SW 1271 (cell line): ENCODE results near the gene ANKS1B.
"Not testable (repeated sequence)": the region's sequence is repeated elsewhere in the genome, so short reads cannot be mapped to it uniquely, and the experiment has no call there.

ENCODE experiments used
- DNase-seq, 2 experiments: peaks; one replicate each; lab custom pipeline; 2025; lab: John Stamatoyannopoulos, UW

The ANKS1B gene

GRCh38 chr12:98869886-98870503 is 1114.7 kb downstream of the ANKS1B start:
- no peak for DNase-seq

DNA sequence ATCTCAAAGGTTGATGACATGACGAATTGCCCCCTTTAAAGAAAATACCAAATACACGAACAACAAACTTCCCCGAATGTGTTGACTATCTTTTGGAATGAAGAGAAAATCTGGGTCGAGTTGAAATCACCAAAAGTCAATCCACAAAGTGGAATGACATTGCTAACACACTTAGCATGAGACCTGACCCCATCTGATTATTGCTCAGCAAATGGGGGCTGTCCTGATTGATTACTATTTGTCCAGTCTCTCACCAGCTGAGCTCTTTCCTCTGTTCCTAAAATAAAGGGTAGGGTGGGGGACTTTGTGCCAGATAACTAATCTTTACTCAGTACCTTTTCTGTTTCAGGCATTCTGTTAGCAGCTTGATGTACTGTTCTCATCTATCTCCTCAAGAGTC is 1116.2 kb downstream of the ANKS1B start:
- no peak for DNase-seq

- DNase-seq: no peak
Observed at GRCh38 chr12:98868076-98868475, 1116.7 kb downstream of the ANKS1B start.

DNA sequence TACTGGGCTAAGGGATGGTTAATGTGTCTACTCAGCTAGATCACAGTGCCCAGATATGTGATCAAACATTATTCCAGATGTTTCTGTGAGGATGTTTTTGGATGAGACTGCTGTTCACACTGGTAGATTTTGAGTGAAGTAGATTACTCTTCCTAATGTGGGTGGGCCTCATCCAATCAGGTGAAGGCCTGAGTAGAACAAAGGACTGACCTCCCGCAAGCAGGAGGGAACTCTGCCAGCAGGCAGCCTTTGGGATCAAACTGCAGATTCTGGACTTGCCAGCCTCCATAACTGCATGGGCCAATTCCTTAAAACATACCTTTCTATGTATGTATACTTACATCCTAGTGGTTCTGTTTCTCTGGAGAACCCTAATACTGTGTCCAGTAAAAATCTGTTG is 1120.4 kb downstream of the ANKS1B start:
- DNase-seq: no peak

DNA sequence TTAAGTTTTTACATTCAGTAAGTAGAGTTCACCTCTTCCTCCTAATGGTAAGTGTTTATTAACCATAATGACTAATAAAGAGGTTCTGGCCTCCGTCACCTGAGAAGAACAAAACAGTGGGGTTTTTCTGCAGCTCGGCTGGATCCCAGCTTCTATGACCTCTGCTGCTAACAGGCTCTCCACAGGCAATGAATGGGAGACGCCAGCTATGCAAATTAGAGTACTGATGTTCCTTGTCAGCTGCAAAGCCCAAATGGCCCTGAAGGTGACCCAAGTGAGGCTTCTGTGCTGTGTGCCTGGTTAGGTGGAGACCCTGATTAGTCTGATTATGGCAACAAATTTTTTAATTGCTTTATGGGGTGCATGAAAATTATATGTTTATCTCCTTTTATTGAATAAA is 1121.6 kb downstream of the ANKS1B start:
- DNase-seq: no peak

GRCh38 chr12:98861251-98861650 is 1123.5 kb downstream of the ANKS1B start:
- no peak for DNase-seq

GRCh38 chr12:98856897-98857540 is 1127.7 kb downstream of the ANKS1B start:
- no peak for DNase-seq

- DNase-seq: no peak
Observed at GRCh38 chr12:98852181-98852580, 1132.6 kb downstream of the ANKS1B start.

DNA sequence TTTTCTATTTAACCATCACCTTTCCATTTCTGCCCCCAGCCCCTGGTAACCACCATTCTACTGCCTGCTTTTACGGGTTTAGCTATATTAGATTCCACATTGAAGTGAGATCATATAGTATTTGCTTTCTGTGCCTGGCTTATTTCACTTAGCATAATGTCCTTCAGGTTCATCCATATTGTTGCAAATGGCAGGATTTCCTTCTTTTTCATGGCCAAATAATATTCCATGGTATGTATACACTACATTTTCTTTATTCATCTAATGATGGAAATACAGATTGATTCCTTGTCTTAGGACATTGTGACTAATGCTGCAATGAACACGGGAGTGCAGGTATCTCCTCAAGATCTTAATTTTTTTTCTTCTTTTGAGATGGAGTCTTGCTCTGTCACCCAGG is 1137.5 kb downstream of the ANKS1B start:
- DNase-seq: no peak

GRCh38 chr12:98845957-98846356 is 1138.8 kb downstream of the ANKS1B start:
- no peak for DNase-seq

DNA sequence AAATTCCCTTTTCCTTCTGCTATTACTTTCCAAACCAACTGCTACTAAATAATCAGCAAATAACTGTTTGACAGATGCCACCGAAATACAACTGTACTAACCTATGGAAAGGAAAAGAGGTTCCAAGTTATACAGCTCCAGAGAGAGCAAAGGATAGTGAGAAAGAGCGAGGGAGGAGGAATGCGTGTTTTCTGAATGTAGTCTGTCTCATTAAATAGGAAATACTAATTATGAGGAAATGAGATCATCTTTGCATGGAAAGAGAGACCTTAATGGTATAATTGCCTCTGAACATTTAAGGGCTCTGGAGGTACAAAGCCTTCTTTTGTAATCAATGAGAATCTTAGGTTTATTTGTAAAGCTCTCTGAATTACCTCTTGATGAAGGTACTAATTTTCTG is 1144.4 kb downstream of the ANKS1B start:
- DNase-seq: no peak

DNA sequence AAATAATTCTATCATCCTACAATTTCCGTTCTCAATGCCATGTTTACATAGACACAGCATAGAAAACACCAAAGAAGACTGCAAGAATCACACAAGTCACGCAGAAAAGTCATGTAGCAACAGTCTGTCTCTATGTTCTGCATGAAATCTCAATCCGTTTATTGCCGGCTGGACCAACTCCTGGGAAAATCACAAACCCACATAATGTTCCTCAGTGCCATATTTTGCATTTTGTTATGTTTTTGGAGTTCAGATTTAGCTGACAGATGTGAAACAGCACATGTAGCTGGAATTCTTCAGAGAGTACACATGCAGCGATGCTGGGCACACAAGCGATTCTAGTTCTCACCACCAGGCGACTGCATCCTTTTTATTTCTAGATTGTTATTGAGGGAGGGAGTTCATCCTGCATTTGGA is 1146.5 kb downstream of the ANKS1B start:
- DNase-seq: no peak

GRCh38 chr12:98837134-98837752 is 1147.5 kb downstream of the ANKS1B start:
- not testable (repeated sequence) for DNase-seq

GRCh38 chr12:98830657-98831056 is 1154.1 kb downstream of the ANKS1B start:
- no peak for DNase-seq

- DNase-seq: no peak
Observed at GRCh38 chr12:98828802-98829600, 1155.7 kb downstream of the ANKS1B start.

GRCh38 chr12:98823012-98823411 is 1161.7 kb downstream of the ANKS1B start:
- no peak for DNase-seq

GRCh38 chr12:98821866-98822265 is 1162.9 kb downstream of the ANKS1B start:
- DNase-seq: no peak

GRCh38 chr12:98821232-98821631 is 1163.5 kb downstream of the ANKS1B start:
- DNase-seq: no peak

DNA sequence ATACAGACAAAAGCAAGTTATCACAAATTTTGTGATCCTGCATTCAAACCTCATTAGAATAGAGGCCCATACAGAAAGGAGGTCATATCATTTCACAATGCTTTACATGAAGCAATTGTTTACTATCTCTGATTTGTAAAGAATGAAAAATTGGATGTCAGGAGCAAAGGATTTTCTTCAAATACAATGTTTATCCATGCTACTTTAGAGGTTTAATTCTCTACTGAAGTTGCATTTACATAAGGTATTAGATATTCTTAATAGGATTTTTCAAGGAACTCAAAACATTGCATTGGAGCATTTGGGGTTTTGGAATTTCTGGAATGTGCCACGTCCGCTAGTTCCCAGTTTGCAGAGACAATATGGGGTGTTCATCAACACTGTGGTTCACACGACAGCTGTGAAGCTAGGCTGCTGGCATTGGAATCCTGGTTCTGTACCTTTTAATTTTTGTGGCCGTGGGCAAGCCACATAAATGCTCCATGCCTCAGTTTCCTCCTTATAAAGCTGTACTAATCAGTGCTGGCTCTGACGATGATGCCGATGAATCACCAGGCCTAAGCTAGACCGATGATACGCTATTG is 1164.8 kb downstream of the ANKS1B start:
- no peak for DNase-seq

- DNase-seq: no peak
Observed at GRCh38 chr12:98819071-98819470, 1165.7 kb downstream of the ANKS1B start.

- DNase-seq: no peak
Observed at GRCh38 chr12:98818239-98818638, 1166.5 kb downstream of the ANKS1B start.

DNA sequence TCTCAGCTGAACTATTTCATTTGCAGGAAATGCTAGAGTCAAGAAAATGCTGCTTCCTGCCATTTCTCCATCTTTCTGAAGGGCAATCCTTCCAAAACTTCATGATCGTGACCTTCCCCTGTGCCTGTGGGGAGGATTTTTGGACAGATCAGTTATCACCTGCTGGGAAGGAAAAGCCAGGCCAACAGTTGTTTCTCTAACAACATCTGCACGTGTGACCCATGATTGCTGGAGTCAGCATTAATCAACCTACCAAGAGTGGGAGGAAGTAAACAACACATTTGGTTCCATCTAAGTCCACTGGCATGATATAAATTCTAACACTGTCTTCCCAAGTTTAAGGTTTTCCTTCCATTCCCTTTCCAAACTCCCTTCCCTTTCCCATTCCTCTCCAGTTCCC is 1167.0 kb downstream of the ANKS1B start:
- DNase-seq: no peak
